G401 (cell line): ENCODE measurements around the gene EMP1. TPM values are rescaled to one million over a fixed set of nuclear protein-coding genes. Genes with fewer than 3 reads are reported as not detected.
A peak's percentile ranks its signal among the peaks of the same experiment; 100 is the strongest.

Source experiments
- DNase-seq: peaks from one replicate; pipeline ENCODE4 v3.0.0-alpha.2; 2015; ENCODE audit warnings: low spot score
- in situ Hi-C: cut with HindIII; loops from 2 replicates; pipeline ENCODE4 v1.10.0; 2016; ENCODE audit warnings: low sequenced_read_pairs, mixed read lengths
- total RNA-seq: library from RNA; depleted of rRNA; stranded (reverse); fragments of >200 nt; shearing (Covaris generic); gene quantifications from 2 replicates; pipeline ENCODE4 v1.2.3, GENCODE V29; 2014; rRNA removed

The EMP1 gene
- 607 and 806 TPM in 2 replicates for total RNA-seq

GRCh38 chr12:13196130-13196921 is at the start of gene EMP1:
Gene EMP1 (plus strand): TSS chr12:13196726. CDS start chr12:13211511, 14,785 bp downstream.
- in situ Hi-C loops: no loop called here
- DNase-seq: peak; percentile 78

GRCh38 chr12:13147688-13148484 is 48.6 kb upstream of the EMP1 start:
- no peak for DNase-seq
- in situ Hi-C loops: no loop called here

GRCh38 chr12:13148485-13148847 is 48.1 kb upstream of the EMP1 start:
- in situ Hi-C loops: no loop called here
- DNase-seq: no peak

- in situ Hi-C loops: no loop called here
- no peak for DNase-seq
Measured at GRCh38 chr12:13149411-13149810, 47.1 kb upstream of the EMP1 start.

- in situ Hi-C loops: no loop called here
Measured at GRCh38 chr12:13152281-13152680, 44.2 kb upstream of the EMP1 start.

GRCh38 chr12:13152756-13153155 is 43.8 kb upstream of the EMP1 start:
- no peak for DNase-seq
- in situ Hi-C loops: no loop called here

More at GRCh38 chr12:13152281-13152680, 44.2 kb upstream of the EMP1 start:
- DNase-seq: no peak

GRCh38 chr12:13153180-13153579 is 43.3 kb upstream of the EMP1 start:
- peak; percentile 59 for DNase-seq
- in situ Hi-C loops: no loop called here

- in situ Hi-C loops: no loop called here
- DNase-seq: no peak
Measured at GRCh38 chr12:13154027-13154538, 42.4 kb upstream of the EMP1 start.

- in situ Hi-C loops: no loop called here
- DNase-seq: no peak
Measured at GRCh38 chr12:13154831-13155230, 41.7 kb upstream of the EMP1 start.

GRCh38 chr12:13156277-13156676 is 40.2 kb upstream of the EMP1 start:
- no peak for DNase-seq
- in situ Hi-C loops: no loop called here

GRCh38 chr12:13161172-13161571 is 35.4 kb upstream of the EMP1 start:
- in situ Hi-C loops: no loop called here
- no peak for DNase-seq

- DNase-seq: no peak
- in situ Hi-C loops: no loop called here
Measured at GRCh38 chr12:13162904-13163303, 33.6 kb upstream of the EMP1 start.

- in situ Hi-C loops: no loop called here
Measured at GRCh38 chr12:13163868-13164635, 32.5 kb upstream of the EMP1 start.

GRCh38 chr12:13164921-13165616 is 31.5 kb upstream of the EMP1 start:
- in situ Hi-C loops: no loop called here
- no peak for DNase-seq

More at GRCh38 chr12:13163868-13164635, 32.5 kb upstream of the EMP1 start:
- no peak for DNase-seq

GRCh38 chr12:13165617-13166041 is 30.9 kb upstream of the EMP1 start:
- DNase-seq: no peak
- in situ Hi-C loops: no loop called here

GRCh38 chr12:13167226-13167625 is 29.3 kb upstream of the EMP1 start:
- peak; percentile 51 for DNase-seq
- in situ Hi-C loops: no loop called here

GRCh38 chr12:13167906-13168305 is 28.6 kb upstream of the EMP1 start:
- DNase-seq: no peak
- in situ Hi-C loops: no loop called here

- in situ Hi-C loops: no loop called here
- DNase-seq: no peak
Measured at GRCh38 chr12:13169272-13169671, 27.3 kb upstream of the EMP1 start.
